HG02610 (cell line): ENCODE measurements around the gene UBE2D2.

ENCODE experiments used
- ATAC-seq: cut with Tn5 transposase; IDR thresholded peaks from one replicate; pipeline ENCODE4 v1.9.1; 2021; ENCODE audit warnings: mild to moderate bottlenecking, moderate library complexity; ENCODE audit not compliant: unreplicated experiment

The UBE2D2 gene

DNA sequence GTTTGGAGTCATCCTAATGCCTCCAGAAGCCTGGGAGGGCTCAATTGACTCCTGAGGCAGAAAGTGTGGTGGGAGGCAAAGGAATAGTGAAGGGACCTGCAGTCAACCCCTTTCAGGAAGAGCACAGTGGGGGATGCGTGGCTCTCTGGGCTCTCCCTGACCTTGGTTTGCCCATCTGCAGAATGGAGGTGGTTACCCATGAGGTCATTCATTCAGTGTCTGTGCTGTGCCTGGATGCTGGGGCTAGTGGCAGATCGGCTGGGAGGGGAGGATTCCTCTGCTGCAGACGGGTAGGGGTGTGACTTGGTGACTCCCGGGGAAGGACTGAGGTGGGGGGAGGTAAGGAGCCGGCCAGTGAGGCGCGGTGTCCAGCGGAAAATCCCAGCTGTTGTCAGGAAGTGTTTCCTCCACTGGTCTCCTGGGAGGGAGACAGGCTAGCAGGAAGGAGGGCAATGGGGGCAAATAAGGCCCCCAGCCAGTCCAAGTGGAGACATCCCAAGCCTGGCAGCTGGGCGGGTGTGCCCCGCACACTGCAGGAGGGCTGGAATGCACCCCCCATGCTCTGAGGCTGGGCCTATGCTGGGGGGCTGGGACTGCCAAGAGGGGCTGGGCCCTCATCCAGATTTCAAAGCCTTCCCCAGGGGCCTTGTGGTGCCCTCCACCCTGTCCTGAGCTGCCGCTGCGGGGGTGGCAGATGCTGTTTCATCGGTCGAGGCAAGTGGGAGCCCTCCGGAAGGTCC, 98.0 kb downstream of the UBE2D2 start:
- ATAC-seq = peak; percentile 35

DNA sequence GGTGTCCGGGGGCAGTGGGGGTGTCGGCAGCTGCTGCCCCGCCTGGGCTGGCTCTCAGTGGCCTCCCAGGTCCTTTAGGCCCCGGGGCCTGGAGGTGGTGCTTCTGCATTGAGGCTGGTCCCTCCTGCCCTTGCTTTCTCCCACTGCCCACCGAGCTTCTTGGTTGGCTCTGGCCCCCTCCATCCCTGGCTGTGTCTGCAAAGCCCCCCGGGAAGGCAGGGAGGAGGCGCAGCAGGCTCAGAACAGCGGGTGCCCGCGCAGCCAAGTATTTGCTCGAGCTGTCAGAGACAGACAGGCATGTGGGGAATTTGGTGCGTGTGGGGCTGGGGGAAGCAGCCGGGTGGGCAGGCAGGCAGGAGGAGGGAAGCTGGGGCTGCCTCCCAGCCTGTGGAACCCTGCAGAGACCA, 98.6 kb downstream of the UBE2D2 start:
- ATAC-seq = no peak

DNA sequence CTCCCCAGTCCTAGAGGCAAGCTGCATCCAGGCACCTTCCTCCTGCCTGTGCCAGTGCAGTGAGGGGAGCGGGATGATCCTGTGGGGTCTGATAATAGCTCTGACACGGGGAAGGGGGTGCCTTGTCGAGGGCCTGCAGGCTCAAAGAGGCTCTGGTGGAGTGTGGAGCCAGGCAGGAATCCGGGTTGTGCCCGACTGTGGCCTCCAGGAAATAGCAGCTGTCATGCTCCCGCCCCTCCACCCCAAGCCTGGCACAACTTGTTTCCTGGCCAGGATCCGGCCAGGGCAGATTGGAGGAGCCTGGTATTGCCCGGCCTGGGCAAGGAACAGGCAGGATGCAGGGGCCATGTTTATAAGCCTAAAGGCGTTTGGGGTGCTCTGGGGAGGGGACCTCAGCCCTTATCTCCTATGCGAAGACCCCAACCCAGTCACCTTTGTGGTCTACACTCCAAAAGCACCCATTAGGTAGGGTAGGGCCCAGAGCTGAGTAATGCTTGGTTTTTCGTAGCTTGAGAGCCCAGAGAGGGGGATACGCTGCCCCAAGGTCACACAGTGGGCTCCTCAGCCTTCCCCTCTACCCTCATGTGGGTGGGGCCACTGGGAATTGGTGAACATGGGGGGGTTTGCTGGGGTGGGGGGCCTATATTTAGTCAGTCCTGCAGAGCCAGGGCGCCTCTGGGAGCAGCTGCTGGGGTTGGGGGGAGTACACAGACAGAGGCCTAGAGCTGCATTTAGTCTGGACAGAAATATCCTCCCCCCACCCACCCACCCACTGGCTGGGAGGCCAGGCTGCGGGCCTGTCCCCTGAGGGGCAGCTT, 99.2 kb downstream of the UBE2D2 start:
- ATAC-seq = no peak

DNA sequence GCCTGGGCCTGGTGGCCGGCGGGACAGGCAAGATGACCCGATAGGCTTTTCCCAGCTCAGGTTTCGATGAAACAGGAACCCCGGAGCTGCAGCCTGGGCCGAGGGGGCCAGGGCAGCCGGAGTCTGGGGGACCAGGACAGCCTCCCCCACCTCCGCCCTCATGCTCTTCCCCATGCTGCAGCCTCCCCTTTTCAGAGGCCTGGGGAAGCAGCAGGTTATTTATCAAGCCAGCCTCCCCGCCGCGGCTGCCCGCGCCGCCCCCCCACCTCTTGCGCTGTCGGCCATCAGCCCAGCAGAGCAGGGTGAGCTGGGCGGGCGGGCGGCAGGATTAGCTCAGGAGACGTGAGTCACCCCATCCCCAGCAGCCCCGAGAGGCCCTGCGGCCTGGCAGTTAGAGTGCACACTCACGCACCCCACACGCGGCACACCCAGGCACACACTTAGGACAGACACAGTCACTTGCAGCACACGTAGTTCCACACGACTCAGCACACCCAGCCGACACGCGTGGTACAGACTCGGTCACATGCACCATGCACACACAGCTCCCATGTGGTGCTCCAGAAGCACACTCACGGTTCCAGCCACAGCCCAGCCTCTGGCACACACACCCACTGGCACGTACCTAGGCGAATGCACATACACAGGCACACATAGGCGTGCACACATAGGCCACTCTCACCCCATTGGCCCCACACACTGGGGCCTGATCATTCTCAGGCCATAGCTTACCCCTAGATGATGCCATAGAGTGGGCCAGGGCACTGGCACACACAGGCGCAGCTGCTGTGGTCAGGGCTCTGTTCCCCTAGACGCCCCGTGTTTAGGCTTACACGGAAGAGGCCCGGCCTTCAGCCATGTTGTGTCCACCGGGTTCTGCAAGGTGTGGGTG, 100.0 kb downstream of the UBE2D2 start:
- ATAC-seq = peak; percentile 29

DNA sequence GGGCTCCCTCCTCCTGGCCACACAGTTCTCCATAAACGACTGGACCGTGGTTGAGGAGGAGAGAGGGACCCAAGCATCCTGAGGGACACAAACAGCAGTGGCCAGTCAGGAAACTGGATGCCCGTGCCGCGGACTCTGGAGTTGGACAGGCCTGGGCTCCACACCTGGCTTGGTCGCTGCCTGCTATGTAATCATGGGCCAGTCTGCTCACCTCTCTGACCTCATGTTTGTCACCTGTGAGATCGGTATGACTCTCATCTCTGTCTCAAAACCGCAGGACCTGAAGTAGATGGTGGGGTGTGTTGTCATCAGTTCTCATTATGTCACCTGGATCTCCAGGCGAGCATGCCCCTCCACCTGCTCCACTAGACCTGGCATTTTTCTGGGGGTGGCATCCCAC, 101.5 kb downstream of the UBE2D2 start:
- ATAC-seq = no peak

DNA sequence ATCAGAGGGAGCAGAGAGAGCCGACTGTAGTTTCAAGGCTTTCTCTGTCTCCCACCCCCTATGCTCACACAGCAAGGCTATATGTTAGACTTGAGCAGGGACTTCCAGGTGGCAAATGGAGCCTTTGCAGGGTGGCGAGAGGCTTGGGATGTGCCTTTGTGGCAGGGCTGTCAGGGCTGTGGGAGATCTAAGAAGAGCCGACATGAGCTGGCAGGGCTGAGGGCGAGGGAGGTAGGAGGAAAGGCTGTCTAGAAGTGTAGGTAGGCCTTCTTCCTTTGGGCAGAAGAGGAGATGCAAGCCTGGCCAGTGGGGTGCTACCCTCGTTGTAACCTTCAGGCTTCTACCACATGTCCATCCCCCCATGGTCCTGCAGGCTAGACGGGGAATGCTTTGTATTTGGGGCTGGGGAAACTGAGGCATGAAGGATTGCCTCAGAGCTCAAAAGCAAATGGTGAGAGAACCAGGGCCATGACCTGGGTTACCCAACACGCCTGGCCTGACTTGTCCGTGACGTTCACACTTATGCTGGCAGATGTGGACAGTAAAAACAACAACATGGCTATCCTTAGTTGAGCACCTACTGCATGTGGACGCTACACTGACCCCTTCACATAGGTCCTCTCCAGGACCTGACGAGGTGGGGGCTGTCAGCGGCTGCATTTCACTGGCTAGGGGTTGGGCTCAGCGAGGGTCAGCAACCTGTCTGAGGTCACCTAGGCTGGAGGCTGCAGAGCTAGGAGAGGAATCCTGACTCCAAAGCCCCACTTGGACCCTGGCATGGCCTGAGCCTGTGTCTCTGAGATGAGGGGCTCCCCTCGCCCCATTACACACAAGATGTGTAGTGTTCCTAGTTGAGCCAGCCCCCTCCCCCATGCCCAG, 102.3 kb downstream of the UBE2D2 start:
- ATAC-seq = no peak

DNA sequence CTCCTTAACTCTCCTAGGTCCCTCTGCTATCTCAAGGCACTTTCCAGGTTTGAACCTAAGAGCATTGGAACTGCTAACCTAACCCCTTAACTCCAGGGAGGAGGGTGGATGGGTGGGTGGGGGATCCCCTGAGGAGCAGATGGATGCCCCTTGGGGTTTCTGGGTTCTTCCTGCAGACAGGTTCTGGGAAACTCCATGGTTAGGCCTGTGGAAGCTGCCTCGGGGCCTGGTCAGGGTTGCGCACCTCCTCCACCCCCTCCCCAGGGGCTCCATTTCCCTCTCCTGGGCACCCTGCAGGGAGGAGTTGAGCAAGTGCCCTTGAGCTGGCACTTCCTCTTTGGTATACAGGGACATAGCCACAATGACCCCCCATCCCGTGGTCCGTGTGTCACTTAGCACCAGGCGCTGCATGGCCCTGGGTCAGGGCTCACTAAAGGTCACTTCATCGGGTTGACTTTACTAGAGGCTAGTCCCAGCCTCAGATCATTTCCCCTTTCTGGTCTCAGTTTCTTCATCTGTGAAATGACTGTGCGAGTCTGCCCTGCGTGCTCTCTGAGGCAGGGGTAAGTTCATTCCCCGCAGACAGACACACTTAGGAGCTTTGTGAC, 103.1 kb downstream of the UBE2D2 start:
- ATAC-seq = peak; percentile 56

DNA sequence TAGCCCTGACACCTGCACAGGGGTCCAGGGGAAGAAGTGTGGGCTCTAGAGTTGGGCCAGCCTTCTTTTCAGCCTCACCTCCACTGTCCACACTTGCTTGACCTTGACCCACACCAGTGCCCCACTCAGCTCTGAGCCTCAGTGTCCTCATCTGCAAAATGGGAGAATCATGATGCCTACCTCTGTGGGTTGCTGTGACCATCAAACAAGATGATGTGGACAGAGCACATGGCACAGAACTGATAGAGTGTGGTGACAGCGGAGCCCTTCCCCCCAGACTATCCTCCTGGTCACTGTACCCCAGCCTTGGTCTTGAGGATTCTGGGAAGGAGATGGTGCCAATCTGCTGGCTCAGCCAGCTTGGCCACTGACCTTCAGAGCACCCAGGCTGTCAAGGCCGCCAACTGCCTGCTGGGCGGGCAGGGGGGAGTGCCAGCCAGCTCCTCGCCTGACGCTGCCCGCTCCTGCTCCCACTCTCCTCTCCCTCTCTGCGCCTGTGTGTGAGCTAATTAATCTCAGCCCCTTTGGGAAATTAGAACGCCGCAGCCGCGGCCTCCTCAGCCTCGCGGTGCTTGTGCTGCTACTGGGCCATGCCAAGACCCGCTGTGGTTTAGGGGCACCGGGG, 103.7 kb downstream of the UBE2D2 start:
- ATAC-seq = no peak

DNA sequence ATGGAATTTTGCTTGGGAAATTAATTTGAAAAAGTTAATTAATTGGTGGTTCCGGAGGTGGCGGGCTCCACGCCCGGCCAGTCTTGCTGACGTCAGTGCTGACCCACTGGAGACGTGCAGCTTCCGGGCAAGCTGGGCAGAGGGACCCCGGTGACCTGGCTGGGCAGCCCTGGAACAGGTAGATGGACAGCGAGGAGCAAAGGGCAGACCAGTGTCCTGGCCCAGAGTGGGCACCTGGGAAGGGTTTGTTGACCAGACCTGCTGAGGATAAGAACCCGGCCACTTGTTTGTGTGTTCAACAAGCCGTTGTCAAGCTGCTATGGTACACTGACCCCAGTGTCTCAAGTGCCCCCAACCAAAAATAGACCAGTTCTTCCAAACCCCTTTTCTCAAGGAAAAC, 104.5 kb downstream of the UBE2D2 start:
- no peak for ATAC-seq

DNA sequence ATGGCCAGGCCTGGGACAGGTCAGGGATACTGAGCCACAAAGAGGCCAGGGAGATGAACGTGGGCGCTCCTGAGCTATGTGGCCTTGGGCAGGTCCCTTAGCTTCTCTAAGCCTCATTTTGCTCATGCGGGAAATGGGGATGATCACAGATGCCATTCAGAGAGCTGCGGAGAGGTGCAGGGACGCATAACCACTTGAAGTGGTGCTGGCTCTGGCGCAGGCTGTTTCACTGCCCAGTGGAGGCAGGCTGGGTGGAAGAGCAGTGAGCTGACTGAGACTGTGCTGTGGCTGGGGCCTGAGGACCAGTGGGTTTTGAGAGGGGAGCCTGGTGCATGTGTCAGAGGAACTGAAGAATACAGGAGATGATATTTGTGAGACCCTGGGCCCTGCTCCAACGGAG, 105.4 kb downstream of the UBE2D2 start:
- no peak for ATAC-seq

DNA sequence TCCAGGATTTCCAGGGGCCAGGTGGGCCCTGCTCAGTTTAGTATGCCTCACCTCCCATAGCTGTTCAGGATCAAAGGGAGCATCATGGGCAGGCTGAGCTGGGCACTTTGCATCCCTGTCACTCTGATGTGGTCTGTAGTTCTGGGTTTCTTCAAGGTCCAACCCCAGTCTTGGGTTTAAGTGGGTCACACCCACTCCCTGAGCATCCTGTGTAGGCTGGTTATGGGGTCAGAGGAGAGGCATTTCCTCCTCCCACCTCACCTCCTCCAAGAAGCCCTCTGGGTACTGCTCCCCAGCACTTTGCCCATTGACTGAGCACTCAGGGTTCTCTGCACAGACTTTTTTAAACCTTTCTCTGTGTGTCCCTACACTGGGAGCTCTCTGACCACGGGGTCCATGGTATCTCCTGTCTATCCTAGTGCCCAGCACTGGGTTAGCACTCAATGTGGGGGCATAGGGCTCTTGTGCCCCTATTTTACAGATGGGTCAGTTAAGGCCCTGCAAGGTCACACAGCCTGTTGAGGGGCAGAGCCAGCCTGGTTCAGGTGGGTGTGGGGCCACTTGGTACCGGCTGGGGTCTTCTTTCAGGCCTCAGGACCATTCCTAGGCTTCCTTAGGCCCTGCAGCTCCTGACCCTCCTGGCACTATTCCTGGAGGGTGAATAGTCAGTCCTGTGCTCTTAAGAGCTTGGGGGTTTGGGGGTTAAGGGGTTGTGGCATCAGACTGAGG, 106.0 kb downstream of the UBE2D2 start:
- no peak for ATAC-seq

DNA sequence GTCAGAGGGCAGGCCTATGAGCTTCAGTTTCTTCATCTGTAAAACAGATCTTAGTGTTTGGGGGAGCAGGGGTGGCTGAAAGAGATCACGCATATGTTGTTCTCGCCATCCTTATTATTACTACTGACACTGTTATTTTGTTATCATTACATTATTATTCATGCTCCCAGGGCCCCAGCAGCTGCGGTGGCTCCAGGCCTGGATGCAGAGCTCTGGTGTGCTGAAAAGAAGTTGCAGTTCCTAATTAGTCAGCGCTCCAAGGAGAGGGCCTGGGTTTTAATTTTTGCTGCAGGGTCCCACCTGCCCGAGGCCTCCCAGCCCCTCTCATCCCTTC, 106.6 kb downstream of the UBE2D2 start:
- ATAC-seq = no peak

DNA sequence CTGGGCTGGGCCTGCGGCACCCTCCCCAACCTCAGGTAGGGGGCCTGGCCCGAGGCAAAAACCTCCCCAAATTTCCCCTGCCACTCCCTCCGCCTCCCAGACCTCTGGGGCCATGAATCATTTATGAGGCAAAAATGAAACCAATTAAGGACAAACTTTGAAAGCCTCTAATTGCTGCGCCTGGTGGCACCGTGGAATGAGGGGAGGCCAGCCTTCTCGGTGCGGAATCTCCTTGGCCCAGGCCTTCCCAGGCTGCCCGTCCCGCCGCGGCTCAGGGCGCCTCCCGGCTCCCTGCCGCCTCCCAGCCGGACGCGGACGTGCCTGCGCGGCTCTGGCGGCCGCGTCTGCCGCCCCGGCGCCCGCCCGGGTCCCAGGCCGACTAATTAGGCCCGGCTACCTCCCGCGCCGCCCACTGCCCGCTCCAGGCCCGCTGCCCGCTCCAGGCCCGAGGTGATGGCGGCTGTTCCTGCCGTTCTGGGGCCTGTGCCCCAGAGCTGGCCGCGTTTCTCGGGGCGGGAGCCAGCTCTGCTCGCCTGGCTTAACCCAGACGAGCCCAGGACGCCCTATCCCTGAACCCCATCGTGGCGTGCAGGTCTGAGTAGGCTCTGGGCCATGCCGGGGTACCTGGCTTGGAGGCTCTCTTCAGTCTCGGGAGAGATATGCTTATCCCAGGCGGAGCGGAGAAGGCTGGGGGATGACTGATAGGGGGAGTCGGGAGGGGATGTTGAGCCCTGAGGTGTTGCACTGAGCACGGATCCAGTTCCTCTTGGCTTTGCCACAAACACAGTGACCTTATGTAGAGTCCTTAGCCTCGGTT, 107.1 kb downstream of the UBE2D2 start:
- ATAC-seq = no peak

DNA sequence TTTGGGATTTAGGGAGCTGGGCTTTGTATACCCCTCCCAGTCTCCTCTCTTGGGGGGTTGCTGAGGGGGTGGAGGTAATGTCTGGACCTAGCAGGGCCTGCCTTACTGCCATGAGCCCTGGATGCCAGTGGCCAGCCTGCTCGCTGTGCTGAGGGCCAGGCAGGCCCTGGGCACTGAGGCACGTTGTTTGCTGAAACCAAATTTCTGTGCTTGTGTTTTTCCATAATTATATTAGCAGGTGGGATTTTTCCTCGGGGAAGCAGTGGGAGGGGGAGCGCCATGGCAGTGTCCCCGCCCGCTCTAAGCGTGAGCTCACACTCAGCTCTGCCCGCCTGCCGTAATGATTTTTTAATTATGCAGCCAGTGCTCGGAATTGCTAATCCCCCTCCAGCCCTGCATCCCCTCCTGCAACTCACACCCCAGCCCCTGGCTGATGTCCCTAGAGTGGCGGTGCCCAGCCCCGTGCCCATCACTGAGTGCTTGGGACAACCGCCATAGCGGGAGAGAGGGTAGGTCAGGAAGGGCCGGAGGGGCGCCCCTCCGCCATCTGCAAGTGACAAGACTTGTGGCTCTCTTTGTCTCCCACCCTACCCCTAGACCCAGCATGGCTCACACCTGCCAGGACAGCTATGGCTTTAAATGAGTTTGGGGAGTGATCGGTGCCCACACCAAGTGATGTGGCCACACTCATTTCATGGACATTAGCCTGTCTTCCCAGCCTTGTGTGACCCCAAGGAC, 108.0 kb downstream of the UBE2D2 start:
- ATAC-seq = no peak

DNA sequence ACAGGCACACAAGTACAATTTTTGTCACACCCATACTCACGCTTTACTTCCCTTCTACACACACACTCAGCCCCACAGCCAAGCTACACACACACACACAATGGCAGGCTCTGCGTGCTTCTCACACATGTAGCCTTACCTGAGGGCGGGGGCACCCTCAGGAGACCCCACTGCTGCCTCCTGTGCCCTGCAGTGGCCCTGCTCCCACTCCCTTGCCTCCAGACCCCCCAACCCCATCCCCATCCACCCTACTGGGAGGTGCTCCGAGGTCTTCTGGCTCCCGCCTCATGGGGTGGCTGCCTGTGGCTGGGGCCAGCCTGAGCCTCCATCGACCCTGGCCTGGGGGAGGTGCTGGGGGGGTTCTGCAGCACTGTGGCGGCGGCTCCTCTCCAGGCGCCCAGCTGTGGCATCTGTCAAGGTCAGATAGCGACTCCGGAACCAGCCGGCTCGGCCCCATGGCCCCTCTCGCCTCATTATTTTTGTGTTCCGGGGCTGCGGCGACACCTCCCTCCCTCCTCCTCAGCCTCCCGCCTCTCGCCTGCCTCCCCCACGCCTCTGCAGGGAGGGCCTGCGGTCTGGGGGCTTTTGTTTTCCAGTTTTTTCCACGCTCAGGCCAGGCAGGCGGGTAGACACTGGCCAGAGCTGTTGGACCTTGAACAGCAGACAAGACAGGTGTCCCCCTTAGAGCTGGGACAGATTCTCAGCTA, 108.7 kb downstream of the UBE2D2 start:
- peak; percentile 27 for ATAC-seq

DNA sequence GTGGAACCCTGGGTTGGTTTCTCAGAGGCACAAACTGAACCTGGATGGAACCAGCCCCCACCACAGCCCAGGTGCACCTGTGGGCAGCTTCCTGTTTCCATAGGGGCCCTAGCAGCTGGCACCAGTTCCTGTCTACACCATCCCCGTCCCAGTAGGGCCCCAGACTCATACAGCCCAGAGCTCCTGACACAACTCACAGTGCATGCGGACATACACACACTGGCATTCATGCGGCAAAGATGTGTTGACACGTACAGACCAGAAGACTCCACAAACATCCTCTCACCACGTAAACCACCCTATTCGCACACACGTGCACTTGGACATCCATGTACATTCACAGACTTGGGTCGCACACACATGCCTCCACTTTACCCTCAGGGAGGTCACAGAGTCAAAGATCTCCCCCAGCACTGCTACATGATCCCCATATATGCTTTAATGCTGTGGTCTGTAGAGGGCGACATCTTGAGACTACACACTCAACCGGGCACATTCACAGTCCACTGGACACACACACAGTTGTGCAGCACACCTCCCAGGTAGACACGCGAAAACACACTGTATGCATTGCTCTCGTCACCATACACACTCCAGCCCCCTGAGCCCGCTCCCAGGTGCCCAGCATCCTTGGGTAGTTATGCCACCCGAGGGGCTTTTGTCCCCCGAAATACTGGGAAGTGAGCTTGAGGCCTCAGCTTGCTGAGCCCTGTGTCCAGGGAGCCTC, 109.4 kb downstream of the UBE2D2 start:
- peak; percentile 30 for ATAC-seq
